GM21717 (cell line): ENCODE measurements around the gene TRNT1.
A peak's percentile ranks its signal among the peaks of the same experiment; 100 is the strongest.

ENCODE experiments used
- ATAC-seq: cut with Tn5 transposase; IDR thresholded peaks from one replicate; pipeline ENCODE4 v1.9.1; 2021; ENCODE audit warnings: mild to moderate bottlenecking, moderate library complexity; ENCODE audit not compliant: unreplicated experiment

The TRNT1 gene

DNA sequence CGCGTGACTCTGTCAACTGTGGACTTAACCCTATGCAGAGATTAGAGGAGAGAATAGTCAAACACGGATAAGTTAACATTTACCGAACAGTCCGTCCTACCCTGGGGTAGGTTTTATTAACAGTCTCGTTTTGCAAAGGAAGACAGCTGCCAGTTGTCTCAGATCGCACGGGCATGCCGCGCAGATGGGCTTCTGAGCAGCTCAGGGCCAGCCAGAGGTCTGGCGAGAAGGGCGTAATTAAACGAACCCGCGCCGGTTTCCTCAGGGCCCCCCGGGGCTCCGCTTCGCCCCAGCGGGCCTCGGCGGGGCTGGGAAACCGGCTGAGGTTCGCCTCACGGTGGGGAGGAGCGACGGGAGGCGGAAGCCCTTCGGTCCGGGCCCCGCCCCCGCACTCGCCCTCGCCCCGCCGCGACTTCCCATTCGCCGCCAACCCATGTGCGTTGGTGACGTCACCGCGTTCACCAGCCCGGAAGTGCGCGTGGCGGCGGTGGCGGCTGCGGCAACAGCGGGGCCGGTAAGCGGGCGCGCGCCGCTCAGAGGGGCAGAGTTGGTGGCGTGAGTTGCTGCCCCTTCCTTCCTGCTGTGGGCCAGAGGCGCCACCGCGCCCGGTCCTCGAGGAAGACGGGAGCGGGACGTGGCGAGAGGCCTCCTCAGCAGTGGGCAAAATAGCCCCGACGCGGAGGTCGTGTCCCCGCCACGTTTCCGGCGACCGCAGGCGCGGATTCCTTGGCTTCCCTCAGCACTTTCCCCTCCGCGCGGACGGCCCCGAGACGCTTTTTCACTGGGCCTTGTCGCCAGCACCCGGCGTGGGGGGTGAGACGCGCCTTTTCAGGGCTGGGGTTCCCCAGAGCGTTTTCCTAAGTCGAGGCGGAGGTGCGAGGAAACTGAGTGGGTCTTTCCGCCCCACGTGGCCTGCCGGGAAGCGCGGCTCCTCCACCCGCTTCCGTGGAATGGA is at the start of gene TRNT1:
Gene TRNT1 (plus strand): TSS at position 464 of the 955 bp plus-strand sequence. CDS start 2,101 bp downstream, outside the sequence.
- peak; percentile 97 for ATAC-seq

DNA sequence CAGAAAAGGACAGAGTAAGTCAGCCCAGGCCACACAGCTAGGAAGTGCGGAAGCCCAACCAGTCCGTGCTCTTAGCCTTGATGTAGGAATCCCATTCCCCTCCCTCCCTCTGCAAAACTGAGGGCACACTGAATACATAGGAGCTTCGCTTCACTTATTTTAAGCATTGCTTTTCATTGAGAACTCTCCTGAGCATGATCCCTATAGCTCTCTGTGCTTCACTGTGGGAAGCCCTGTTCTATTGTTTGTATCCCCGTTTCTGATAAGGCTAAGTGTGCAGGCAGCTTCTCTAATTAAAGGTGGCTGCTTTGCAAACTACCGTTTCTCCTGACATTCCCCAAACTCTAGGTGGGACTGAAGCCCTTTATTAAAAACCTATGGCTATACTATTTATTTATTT is 46.4 kb upstream of the TRNT1 start:
- no peak for ATAC-seq

DNA sequence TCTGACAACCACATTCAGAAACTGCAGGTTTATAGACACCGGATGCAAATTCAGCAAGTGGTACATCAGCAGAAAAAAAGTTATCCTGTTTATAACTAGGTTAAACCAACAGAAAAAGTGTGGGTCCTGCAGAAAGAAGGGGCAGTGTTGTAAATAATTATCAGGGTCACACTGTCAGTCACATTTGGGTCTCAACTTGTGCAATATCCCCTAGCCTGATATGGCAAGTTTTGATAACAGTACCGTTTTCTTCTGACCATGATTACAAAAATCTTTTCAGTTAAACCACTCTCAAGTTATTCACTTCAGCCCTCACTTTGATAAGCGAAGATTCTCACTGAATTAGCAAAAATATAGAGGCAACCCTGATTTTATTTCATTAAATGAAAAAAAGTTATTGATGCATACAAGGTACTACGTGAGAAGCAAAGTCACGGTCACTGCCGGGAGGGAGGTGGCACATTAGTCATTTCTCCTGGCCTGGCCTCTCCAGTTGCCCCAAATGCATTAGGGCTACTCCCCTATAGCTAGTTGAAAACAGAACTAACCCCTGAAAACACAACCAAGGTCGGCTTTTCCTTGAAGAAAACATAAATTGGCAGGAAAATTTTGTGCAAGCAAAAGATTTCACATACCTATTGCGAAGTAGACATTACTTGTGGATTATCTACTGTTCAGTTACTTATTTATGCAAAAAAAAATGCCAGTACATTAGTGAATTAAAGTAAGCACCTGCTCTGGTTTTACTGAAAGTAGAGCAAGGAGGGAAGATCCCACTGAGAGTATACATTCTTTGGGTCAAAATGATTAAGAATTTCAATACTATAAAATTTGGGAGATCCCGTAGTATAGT is 45.1 kb upstream of the TRNT1 start:
- ATAC-seq, result peak; percentile 52

DNA sequence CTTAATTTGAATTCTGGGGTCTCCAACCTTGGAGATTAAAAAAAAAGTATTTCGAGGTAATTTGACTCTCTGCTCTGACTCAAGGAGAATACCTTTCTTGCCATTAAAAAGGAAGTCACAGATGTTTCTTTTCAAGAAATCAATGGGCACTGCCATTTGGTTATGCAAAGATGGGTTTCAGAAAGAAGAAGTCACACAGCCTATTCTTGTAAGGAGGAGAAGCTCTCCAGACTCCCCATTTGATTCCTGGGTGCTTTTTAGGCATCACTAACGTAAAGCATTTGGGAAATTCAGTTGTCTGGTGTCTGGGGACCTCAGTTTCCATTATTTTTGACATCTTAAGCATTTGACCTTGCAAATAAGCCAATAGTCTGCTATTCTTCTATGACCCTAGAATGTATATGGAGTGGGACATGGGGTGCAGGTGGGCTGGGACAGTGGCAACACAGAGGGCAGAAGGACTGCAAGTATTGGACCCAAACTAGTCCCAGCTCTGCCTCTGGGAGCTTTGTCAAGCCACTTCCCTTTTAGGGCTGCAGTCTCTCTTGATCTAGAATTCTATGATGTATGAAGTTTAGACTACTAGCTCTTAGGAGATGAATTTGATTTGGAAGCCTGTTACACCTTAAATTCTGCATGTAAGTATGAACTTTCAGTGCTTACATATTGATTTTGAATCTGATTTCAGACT is 44.4 kb upstream of the TRNT1 start:
- ATAC-seq, result peak; percentile 93

- ATAC-seq, result no peak
Measured at GRCh38 chr3:3084890-3085289, 41.9 kb upstream of the TRNT1 start.

DNA sequence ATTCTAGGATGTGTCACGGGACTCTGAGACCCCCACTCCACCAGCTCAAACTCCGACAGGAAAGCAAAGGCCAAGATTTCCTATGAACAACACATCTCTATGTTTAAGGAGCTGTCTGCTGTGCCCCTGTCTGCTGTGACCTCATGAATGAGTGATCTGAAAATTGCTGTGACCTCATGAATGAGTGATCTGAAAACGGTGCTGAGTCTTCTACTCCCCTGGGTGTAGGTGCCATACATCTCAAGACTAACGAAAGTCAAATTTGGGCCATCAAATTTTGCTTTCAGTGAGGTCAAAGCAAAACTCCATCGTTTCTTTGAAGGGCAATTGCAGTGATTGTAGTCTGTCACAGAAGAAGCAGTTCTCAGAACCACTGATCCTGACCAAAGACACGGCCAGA is 41.0 kb upstream of the TRNT1 start:
- no peak for ATAC-seq

GRCh38 chr3:3086239-3086638 is 40.5 kb upstream of the TRNT1 start:
- ATAC-seq, result no peak

GRCh38 chr3:3087279-3087678 is 39.5 kb upstream of the TRNT1 start:
- ATAC-seq, result no peak

- ATAC-seq, result no peak
Measured at GRCh38 chr3:3087716-3088465, 38.8 kb upstream of the TRNT1 start.

DNA sequence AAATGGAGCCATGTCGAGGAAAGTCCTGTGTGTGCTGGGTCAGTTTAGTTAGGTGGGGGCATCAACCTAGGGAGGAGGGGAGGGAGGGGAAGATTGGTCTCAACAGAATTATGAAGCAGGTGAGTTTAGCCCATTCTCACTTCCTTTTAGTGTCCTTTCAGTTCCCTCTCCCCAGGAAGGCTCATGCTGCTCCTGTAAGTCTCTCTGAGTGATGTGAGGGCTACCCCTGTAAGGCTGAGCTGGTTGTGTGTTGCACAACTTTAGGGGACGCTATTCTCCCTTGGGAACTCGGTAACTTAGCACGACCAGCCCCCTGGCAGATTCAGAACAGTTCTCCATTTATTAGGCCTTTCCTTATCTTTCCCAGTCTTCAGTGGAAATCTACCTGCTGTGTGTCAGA is 37.7 kb upstream of the TRNT1 start:
- ATAC-seq, result peak; percentile 99

DNA sequence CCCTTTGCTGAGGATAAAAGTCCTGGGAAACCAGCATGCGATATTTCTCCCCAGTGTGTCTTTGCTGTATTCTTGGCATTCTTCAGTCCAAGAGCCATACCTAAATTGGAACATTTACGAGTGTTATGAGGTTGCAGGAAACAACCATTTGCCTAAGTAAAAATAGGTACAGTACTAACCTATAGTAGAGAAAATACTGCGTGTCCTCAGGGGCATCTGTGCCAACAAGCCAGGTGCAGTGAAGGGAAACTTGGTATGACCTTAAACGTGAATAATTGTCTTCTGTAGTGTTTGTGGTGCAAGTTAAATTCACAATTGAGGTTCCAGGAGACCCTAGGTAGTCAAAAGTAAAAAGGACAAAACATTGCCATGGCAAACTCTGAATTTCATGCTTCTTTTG is 28.8 kb upstream of the TRNT1 start:
- ATAC-seq, result no peak

- ATAC-seq, result no peak
Measured at GRCh38 chr3:3101660-3102458, 24.9 kb upstream of the TRNT1 start.

DNA sequence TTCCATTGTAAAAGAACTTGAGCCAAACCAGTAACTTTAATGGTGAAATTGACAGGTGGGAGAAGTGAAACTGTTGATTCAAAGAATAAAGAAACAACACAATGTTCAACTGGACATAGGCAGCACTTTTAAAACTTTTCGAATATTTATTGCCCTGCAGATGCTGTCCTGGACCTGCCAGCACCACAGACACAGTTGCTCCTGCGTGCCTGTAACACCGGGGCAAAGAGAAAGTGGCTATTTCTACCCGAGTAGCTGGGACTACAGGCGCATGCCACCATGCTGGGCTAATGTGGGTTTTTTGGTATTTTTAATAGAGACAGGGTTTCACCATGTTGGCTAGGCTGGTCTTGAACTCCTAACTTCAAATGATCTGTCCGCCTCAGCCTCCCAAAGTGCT is 24.0 kb upstream of the TRNT1 start:
- no peak for ATAC-seq

DNA sequence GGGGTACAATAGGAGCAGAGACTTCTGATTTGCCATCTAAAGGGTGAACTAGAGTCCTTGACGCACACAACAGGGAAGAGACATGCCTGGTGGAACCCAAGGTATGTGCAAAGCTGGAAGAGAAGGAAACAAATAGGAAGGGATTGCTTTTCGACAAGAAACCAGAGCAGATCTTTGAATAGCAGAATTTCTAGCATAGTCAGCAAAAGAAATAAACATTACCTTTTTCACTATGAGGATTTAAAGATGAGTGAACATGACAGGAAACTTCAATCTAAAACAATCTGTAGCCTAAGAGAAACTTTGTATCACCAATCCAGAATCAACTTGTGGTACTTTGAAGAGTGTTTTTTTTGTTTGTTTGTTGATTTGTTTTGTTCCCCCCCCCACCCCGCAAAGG is 21.5 kb upstream of the TRNT1 start:
- ATAC-seq, result no peak

- no peak for ATAC-seq
Measured at GRCh38 chr3:3105815-3106214, 20.9 kb upstream of the TRNT1 start.

DNA sequence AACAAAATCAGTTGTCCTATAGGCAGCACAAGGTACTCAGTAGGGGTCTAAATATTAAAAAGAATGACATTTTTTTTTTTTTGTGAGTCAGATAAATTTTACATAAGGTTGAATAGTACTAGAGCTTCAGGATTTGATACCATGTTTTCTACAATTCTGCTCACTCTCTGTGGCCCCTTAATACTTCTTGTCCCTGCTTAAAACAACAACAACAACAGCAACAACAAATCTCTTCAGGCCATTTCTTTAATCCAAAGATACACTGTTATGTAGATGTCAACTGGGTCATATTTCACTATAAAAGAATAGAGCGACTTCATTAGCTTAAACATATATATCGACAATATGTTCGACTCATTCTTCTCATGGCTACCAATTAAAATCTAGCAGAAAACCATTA is 19.6 kb upstream of the TRNT1 start:
- ATAC-seq, result no peak

DNA sequence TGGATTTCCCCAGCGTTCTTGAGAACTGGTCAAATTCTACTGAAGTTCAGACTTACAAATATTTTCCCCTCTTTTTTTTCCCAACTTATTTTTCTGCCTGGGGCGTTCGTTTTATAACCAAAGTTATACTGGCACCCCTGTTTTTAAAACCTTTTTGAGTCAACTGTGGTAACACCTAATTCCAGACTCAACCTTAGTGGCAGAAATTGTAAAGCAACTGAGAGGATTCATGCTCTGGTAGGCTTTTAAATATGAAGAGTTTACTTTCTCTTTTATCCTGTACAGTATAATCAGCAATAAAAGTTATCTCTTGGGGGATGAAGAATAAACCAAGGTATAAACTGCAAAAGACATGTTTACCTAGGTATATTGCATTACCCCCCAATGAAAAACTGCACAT is 18.9 kb upstream of the TRNT1 start:
- ATAC-seq, result no peak

GRCh38 chr3:3109407-3110298 is 17.1 kb upstream of the TRNT1 start:
- peak; percentile 91 for ATAC-seq

DNA sequence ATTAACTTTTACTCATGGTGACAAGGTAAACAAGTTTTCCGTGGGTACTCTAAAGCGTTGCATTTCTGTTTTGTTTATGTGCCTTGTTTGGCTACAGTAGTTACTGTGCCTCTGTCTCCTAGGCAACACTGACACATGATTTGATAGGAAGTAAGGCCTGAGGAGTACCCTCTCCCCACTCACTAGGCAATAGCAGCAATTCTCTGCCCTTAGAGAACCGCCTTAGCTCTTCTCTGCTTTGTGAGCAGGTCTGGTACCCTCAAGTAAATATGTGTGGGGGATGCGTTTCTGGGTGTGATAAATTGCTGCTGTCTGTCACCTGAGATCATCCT is 16.5 kb upstream of the TRNT1 start, which contains the start of gene IL5RA:
Gene IL5RA (minus strand): TSS at position 76 of the 332 bp plus-strand sequence. CDS start 5,390 bp downstream, outside the sequence.
- ATAC-seq, result no peak
